AG04450 (cell line): ENCODE measurements around the gene CCDC175. TPM values are rescaled to one million over a fixed set of nuclear protein-coding genes. Genes with fewer than 3 reads are reported as not detected.

ENCODE experiments used
- CTCF ChIA-PET: fragments of 300-600, 350-600 bp; formaldehyde crosslinking; extraction: SDS; loops from one replicate; lab custom pipeline; 2022; ENCODE audit warnings: antibody characterized with exemption, inconsistent platforms; lab: Charles Lee
- POLR2A ChIA-PET: fragments of 350-600 bp; formaldehyde crosslinking; extraction: SDS; loops from one replicate; lab custom pipeline; 2021; ENCODE audit warnings: antibody characterized with exemption, inconsistent platforms; lab: Yijun Ruan, JAX
- DNase-seq: peaks from one replicate; pipeline ENCODE4 v3.0.0-alpha.2; 2011; ENCODE audit warnings: low read depth, low spot score
- H3K27ac ChIP-seq: one replicate; pipeline ENCODE4 v1.5.1; 2012; ENCODE audit warnings: low read depth, low read length, control low read depth
- H3K27me3 ChIP-seq: one replicate; pipeline ENCODE4 v1.6.0; 2012; ENCODE audit warnings: low read length; ENCODE audit not compliant: control insufficient read depth, insufficient read depth
- H3K4me3 ChIP-seq: 2 replicates; pipeline ENCODE4 v1.5.1; 2011; ENCODE audit warnings: mild to moderate bottlenecking, low read depth, low read length, control low read depth
- H3K9me3 ChIP-seq: 2 replicates; pipeline ENCODE4 v1.5.1; 2012; ENCODE audit warnings: low read length; ENCODE audit not compliant: control insufficient read depth, insufficient read depth
- CTCF ChIP-seq: IDR thresholded peaks from 2 replicates; pipeline ENCODE4 v1.5.1; 2011; ENCODE audit warnings: low read depth, low read length, control low read depth, inconsistent platforms
- polyA plus RNA-seq: library from polyadenylated mRNA; depleted of rRNA; stranded (reverse); fragments of >200 nt; gene quantifications from 2 replicates; pipeline ENCODE4 v1.2.3, GENCODE V29; 2011

The CCDC175 gene
- polyA plus RNA-seq, 1 experiment, result not detected

- DNase-seq, result no peak
- CTCF ChIA-PET, result interaction anchor here (0.9 kb wide), 1 partner anchor 57 kb away, joined by 3 read pairs; no protein-coding TSS in a partner anchor
- POLR2A ChIA-PET, result no interaction called here
- Histone ChIP-seq H3K27ac (no peak overlapping the region), H3K9me3 (no peaks in the 10 kb centered on the region), H3K4me3 (no peak overlapping the region), H3K27me3 (peaks cover 3% of the 10 kb centered on the region)
- TF ChIP-seq CTCF, result no peak
These were observed 56.4 kb downstream of the CCDC175 start for GRCh38 chr14:59520224-59520623.

- ChIA-PET POLR2A (no interaction called here), CTCF (interaction anchor here (0.6 to 1.6 kb wide), 17 partner anchors 9 to 672 kb away, joined by 3 to 18 read pairs (median 3); partner anchors contain the start of gene CCDC175)
These were observed 64.6 kb downstream of the CCDC175 start for GRCh38 chr14:59511916-59512575.

GRCh38 chr14:59510966-59511365, 65.6 kb downstream of the CCDC175 start:
- Histone ChIP-seq H3K9me3 (no peaks in the 10 kb centered on the region), H3K27me3 (no peaks in the 10 kb centered on the region), H3K4me3 (no peak overlapping the region), H3K27ac (no peak overlapping the region)
- ChIA-PET POLR2A (no interaction called here), CTCF (interaction anchor here (0.7 to 5.3 kb wide), 4 partner anchors 11 to 167 kb away, joined by 3 to 169 read pairs (median 4); partner anchors contain the start of gene CCDC175)
- TF ChIP-seq CTCF, result no peak
- no peak for DNase-seq

More at GRCh38 chr14:59511916-59512575, 64.6 kb downstream of the CCDC175 start:
- DNase-seq, result no peak
- Histone ChIP-seq H3K4me3 (no peak overlapping the region), H3K27me3 (no peaks in the 10 kb centered on the region), H3K9me3 (no peaks in the 10 kb centered on the region), H3K27ac (no peak overlapping the region)
- TF ChIP-seq CTCF, result peak; percentile 59

GRCh38 chr14:59510001-59510400, 66.6 kb downstream of the CCDC175 start:
- Histone ChIP-seq H3K27me3 (no peaks in the 10 kb centered on the region), H3K27ac (no peak overlapping the region), H3K9me3 (no peaks in the 10 kb centered on the region), H3K4me3 (no peak overlapping the region)
- DNase-seq, result no peak
- CTCF ChIA-PET, result interaction anchor here (0.8 to 5.3 kb wide), 5 partner anchors 67 to 674 kb away, joined by 4 to 169 read pairs (median 5); partner anchors contain the start of gene CCDC175
- TF ChIP-seq CTCF, result no peak
- POLR2A ChIA-PET, result no interaction called here

GRCh38 chr14:59509101-59509500, 67.5 kb downstream of the CCDC175 start:
- H3K4me3 ChIP-seq, result no peak overlapping the region
- TF ChIP-seq CTCF, result no peak
- CTCF ChIA-PET, result interaction anchor here (0.8 to 5.3 kb wide), 5 partner anchors 61 to 675 kb away, joined by 3 to 169 read pairs (median 5); partner anchors contain the start of gene CCDC175
- no peaks in the 10 kb centered on the region for H3K27me3 ChIP-seq
- no peaks in the 10 kb centered on the region for H3K9me3 ChIP-seq
- POLR2A ChIA-PET, result no interaction called here
- DNase-seq, result no peak
- H3K27ac ChIP-seq, result no peak overlapping the region
